Activated CD4-positive, alpha-beta T cell treated with anti-CD3 and anti-CD28 coated beads, Interleukin-2, amount 50 U/mL, for 1 hour (primary cell): ENCODE measurements around the gene WWTR1.

Source experiments
- DNase-seq: peaks from one replicate; pipeline ENCODE4 v3.0.0-alpha.2; 2020

Gene WWTR1

DNA sequence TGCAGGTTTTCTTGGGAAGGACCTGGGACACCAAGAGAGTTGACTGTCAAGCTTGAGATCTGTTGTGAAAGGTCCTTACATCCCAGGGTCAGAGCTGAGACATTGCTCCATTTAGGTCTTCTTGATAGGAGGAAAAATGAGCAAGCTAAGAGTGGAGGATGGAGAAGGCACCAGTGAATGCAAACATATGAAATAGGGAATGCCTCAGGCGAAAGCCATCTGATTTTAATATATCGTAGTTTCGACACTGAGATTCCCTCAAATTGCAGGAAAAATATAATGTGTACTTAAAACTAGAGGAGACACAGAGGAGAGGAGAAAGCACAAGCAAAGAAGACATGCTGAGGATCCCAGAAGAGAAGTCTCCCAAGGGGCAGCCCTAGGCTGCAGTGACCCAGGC, 97.8 kb downstream of the WWTR1 start:
- DNase-seq, result no peak

- DNase-seq, result no peak
These were observed 98.3 kb downstream of the WWTR1 start for GRCh38 chr3:149559525-149559924.

GRCh38 chr3:149555927-149556326, 101.9 kb downstream of the WWTR1 start:
- no peak for DNase-seq

- no peak for DNase-seq
These were observed 103.0 kb downstream of the WWTR1 start for GRCh38 chr3:149554826-149555225.

GRCh38 chr3:149553781-149554451, 103.9 kb downstream of the WWTR1 start:
- no peak for DNase-seq

DNA sequence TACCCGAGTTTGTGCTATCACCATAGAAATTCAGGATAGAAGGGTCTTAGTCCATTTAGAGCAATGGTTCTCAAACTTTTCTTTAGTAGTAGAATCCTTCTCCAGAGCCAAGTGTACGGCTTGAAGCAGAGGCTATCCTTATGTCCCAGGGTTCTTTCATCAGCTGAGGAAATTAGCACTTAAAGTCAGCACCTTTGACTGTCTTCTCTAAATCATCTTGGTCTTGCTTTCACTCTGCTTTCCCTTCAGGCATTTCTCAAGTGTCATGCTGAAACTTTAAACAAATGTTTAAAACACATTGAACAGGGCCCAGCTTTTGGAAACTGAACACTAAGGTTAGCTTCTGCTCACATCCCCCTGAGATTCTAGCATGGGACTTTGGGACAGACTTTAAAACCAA, 105.1 kb downstream of the WWTR1 start:
- no peak for DNase-seq

DNA sequence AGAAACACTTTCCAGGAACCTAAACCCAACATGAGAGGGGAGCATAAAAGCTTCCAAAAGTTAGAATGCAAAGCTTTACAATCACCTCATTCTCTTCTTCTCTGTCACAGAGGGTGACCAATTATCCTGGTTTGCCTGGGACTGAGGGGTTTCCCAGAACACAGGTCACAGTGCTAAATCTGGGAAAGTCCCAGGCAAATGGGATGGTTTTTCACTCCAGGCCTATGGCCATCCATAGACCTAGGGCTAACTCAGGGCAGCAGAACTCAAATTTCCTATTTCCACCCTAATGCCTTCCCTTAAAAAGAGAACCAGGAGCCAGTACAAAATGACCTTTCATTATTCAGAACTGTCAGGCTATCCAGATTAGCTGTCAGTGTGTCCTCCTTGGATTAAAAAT, 106.3 kb downstream of the WWTR1 start:
- no peak for DNase-seq

DNA sequence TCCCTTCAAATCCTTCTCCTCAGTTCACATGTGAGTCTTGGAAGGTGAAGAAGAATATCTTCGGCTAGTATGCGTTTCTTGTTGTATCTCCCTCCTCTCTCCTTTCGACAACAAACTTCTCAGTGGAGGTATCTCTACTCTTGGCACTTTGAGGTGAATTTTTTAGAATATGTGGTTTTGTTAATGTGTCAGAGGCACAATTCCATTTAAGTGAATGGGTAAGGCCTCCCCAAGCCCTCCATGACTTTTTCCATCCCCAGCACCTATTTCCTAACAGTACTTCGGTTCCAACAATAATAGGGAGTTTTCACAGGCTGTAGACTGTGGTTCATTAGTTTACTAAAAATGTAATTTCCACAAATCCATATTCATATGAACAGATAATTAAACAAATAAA, 109.2 kb downstream of the WWTR1 start:
- no peak for DNase-seq

DNA sequence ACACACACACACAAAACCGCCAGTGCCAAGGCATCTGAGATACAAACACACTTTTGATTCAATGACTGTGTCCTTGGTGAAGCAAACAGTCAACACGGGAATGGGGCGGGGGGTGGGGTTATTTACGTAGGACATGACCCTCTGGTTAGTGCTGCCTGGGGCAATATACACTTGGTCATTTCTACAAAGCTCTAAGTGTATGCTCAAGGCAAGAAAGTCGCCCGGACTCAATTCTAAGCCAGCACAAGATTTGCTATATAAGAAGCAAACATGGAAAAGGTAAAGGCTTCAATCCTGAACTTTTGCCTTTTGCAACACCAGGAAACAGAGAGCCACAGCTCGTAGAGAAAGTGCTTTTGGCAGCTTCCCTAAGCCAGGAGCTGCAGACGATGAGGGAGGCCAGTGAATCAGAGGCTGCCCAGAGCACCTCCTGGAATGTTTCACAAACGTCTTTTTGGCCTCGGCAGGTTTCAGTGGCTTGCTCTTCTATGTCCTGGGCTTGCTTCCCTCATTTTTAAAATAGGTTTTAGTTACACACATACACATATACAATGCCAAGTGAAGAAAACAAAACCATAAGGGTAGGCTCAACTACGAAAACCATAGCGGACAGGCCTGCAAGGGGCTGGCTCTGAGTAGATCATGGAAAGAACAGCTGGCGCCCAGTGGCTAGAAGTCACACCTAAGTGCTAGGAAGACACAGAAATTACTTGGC, 109.7 kb downstream of the WWTR1 start:
- no peak for DNase-seq

- no peak for DNase-seq
These were observed 110.4 kb downstream of the WWTR1 start for GRCh38 chr3:149547413-149547812.

GRCh38 chr3:149545049-149545448, 112.8 kb downstream of the WWTR1 start:
- DNase-seq, result no peak

- DNase-seq, result no peak
These were observed 115.2 kb downstream of the WWTR1 start for GRCh38 chr3:149542375-149543312.

- DNase-seq, result no peak
These were observed 116.7 kb downstream of the WWTR1 start for GRCh38 chr3:149541091-149541491.

GRCh38 chr3:149538371-149538770, 119.5 kb downstream of the WWTR1 start:
- DNase-seq, result no peak

GRCh38 chr3:149536429-149536828, 121.4 kb downstream of the WWTR1 start:
- DNase-seq, result no peak

DNA sequence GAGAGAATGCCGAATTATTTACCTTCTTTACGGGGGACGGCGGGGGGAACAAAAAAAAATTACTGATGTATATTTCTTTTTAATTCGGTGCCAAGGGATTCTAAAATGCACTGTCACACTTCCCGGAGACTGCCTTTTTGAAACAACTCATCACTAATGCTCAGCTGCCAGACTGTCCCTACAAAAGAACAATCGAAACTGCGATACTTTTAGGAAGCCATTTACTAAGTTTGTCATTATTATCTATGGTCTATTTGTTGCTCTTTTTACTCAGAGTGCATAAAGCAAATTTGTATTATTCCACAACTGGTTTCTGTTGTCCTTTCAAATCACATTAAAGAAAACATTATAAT, 122.5 kb downstream of the WWTR1 start:
- DNase-seq, result no peak

DNA sequence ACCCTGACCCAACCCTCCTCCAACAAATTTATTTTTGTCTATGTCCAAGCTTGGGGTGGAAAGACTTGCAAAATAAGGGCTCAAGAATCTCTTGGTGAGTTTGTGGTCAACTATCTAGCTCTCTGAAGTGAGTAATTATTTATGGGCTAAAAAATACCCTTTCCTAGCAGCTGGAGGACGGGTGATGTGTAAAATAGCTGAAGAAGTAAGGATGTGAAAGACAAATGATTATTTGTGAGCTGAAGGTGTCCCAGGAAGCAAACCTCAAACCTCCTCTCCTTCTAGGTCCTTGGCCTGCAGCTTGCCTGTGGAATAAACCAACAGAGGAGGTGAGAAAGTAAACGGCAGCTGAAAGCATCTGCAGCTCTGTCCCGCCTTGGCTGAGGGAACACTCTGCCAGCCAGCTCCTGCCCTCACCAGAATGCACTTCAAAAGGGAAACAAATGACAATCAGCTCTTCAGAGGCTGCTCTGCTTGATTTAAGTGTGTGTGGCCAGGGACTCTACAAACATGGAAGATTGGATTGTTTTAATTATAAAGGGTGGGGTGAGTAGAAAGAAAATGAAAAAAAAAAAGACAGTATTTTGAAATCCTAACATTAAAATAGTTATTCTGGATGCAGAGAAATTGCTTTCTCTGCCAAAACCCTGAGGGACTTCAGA, 123.0 kb downstream of the WWTR1 start:
- no peak for DNase-seq

- no peak for DNase-seq
These were observed 123.7 kb downstream of the WWTR1 start for GRCh38 chr3:149534082-149534481.

- no peak for DNase-seq
These were observed 125.2 kb downstream of the WWTR1 start for GRCh38 chr3:149532489-149533180.

- DNase-seq, result no peak
These were observed 128.7 kb downstream of the WWTR1 start for GRCh38 chr3:149529099-149529498.

GRCh38 chr3:149528340-149528650, 129.5 kb downstream of the WWTR1 start:
- DNase-seq, result no peak

- no peak for DNase-seq
These were observed 130.1 kb downstream of the WWTR1 start for GRCh38 chr3:149527531-149528339.
